CD14-positive monocyte (primary cell): ENCODE results near the gene ZNF672. TPM values are rescaled to one million over a fixed set of nuclear protein-coding genes. Genes with fewer than 3 reads are reported as not detected.
A peak's percentile ranks its signal among the peaks of the same experiment; 100 is the strongest.

Experiments used
- DNase-seq, 3 donors: peaks; one replicate each; pipeline ENCODE4 v3.0.0-alpha.2; 2011 to 2022
- H2AFZ ChIP-seq: 2 replicates; pipeline ENCODE4 v1.6.0; 2012; ENCODE audit warnings: mild to moderate bottlenecking, low read depth, low read length, inconsistent platforms; ENCODE audit not compliant: insufficient read depth, poor library complexity, severe bottlenecking
- H3K27ac ChIP-seq, 2 donors: 1 replicate in 1 of 2; 2 replicates in 1 of 2; pipeline ENCODE4 v1.5.1; 2012 to 2013; ENCODE audit warnings: low read length in 2 of 2, control low read depth in 1 of 2, inconsistent platforms in 1 of 2, low read depth in 1 of 2, mild to moderate bottlenecking in 1 of 2
- H3K27me3 ChIP-seq, 2 donors: one replicate each; pipeline versions ENCODE4 v1.6.0 to v1.6.1; 2011 to 2013; ENCODE audit warnings: low read length in 2 of 2; ENCODE audit not compliant: control insufficient read depth in 2 of 2, insufficient read depth in 2 of 2
- H3K36me3 ChIP-seq, 2 donors: replicated peaks in 1 of 2; 1 replicate in 1 of 2; 2 replicates in 1 of 2; pipeline versions ENCODE4 v1.5.1 to v1.6.1; 2012 to 2013; ENCODE audit warnings: low read length in 2 of 2, control low read depth in 1 of 2, inconsistent platforms in 1 of 2, mild to moderate bottlenecking in 1 of 2; ENCODE audit not compliant: insufficient read depth in 2 of 2, control insufficient read depth in 1 of 2
- H3K4me1 ChIP-seq, 2 donors: 1 replicate in 1 of 2; 2 replicates in 1 of 2; pipeline versions ENCODE4 v1.5.1 to v1.6.1; 2012 to 2013; ENCODE audit warnings: low read length in 2 of 2, control low read depth in 1 of 2, inconsistent platforms in 1 of 2, mild to moderate bottlenecking in 1 of 2, moderate library complexity in 1 of 2; ENCODE audit not compliant: insufficient read depth in 2 of 2, control insufficient read depth in 1 of 2
- H3K4me2 ChIP-seq: replicated peaks from 2 replicates; pipeline ENCODE3; 2012; ENCODE audit warnings: low read length, moderate library complexity, mild to moderate bottlenecking; ENCODE audit not compliant: poor library complexity, severe bottlenecking; ENCODE audit errors: extremely low read depth
- H3K4me3 ChIP-seq, 3 experiments: fragments of 200-600 bp in 1 of 3; sonication (generic) in 1 of 3; replicated peaks in 1 of 3; 1 replicate in 2 of 3; 2 replicates in 1 of 3; pipeline ENCODE4 v1.5.1; 2011 to 2013; ENCODE audit warnings: low read length in 3 of 3, mild to moderate bottlenecking in 3 of 3, control low read depth in 2 of 3, low read depth in 2 of 3, inconsistent platforms in 1 of 3, moderate library complexity in 1 of 3
- H3K79me2 ChIP-seq: 2 replicates; pipeline ENCODE4 v1.6.0; 2012; ENCODE audit warnings: mild to moderate bottlenecking, control low read depth, inconsistent platforms, low read length, moderate library complexity; ENCODE audit not compliant: insufficient read depth
- H3K9ac ChIP-seq: 2 replicates; pipeline ENCODE4 v1.6.0; 2017; ENCODE audit warnings: low read length, mild to moderate bottlenecking; ENCODE audit not compliant: insufficient read depth, poor library complexity, severe bottlenecking
- H3K9me3 ChIP-seq, 2 donors: replicated peaks in 1 of 2; 1 replicate in 1 of 2; 2 replicates in 1 of 2; pipeline versions ENCODE4 v1.5.1 to v1.6.1; 2012 to 2013; ENCODE audit warnings: low read length in 2 of 2, control low read depth in 1 of 2; ENCODE audit not compliant: control insufficient read depth in 1 of 2, insufficient read depth in 1 of 2
- H4K20me1 ChIP-seq: 2 replicates; pipeline ENCODE4 v1.6.0; 2012; ENCODE audit warnings: mild to moderate bottlenecking, low read length, control low read depth, moderate library complexity; ENCODE audit not compliant: insufficient read depth
- H3K27ac Mint-ChIP-seq, 7 donors: one replicate each; pipeline ENCODE4 v1.8.0; 2020; ENCODE audit warnings: mild to moderate bottlenecking in 7 of 7, mixed read lengths in 7 of 7, moderate library complexity in 6 of 7, inconsistent platforms in 2 of 7
- H3K27me3 Mint-ChIP-seq, 3 donors: one replicate each; pipeline ENCODE4 v1.8.0; 2021 to 2022; ENCODE audit warnings: low read depth in 3 of 3, mild to moderate bottlenecking in 3 of 3, mixed read lengths in 3 of 3, moderate library complexity in 3 of 3, inconsistent platforms in 1 of 3
- H3K36me3 Mint-ChIP-seq, 2 donors: one replicate each; pipeline ENCODE4 v1.8.0; 2020; ENCODE audit warnings: mixed read lengths in 2 of 2, inconsistent platforms in 1 of 2, mild to moderate bottlenecking in 1 of 2
- H3K4me1 Mint-ChIP-seq: one replicate; pipeline ENCODE4 v1.8.0; 2020; ENCODE audit warnings: mild to moderate bottlenecking, mixed read lengths
- H3K4me3 Mint-ChIP-seq, 2 donors: one replicate each; pipeline ENCODE4 v1.8.0; 2020; ENCODE audit warnings: mild to moderate bottlenecking in 2 of 2, mixed read lengths in 2 of 2, moderate library complexity in 1 of 2
- H3K9me3 Mint-ChIP-seq, 7 donors: one replicate each; pipeline ENCODE4 v1.8.0; 2020 to 2022; ENCODE audit warnings: mixed read lengths in 7 of 7, mild to moderate bottlenecking in 6 of 7, moderate library complexity in 6 of 7, inconsistent platforms in 2 of 7
- CTCF ChIP-seq: fragments of 200-600 bp; IDR thresholded peaks from one replicate; pipeline ENCODE4 v1.8.0; 2022; ENCODE audit warnings: antibody characterized with exemption, mild to moderate bottlenecking
- WGBS: methylation state at CpG from one replicate; pipeline ENCODE4 v1.1.5; 2013; ENCODE audit warnings: missing lambda C conversion rate; ENCODE audit not compliant: insufficient coverage; 5-methylcytosine and 5-hydroxymethylcytosine counted together
- intact Hi-C, 2 donors: fragments of 100-400 bp; cut with micrococcal nuclease; formaldehyde crosslinking; loops; one replicate each; pipeline versions ENCODE4 v1.15.0 to v1.15.1; 2023
- polyA plus RNA-seq, 3 donors: library from polyadenylated mRNA; depleted of rRNA in 1 of 3; unstranded in 2 of 3; stranded (reverse) in 1 of 3; fragments of 300-500 nt in 2 of 3; fragments of >200 nt in 1 of 3; fragmentation: Illumina TruSeq in 2 of 3; gene quantifications; 1 replicate in 2 of 3; 2 replicates in 1 of 3; pipeline ENCODE4 v1.2.3, GENCODE V29; 2012 to 2021

The ZNF672 gene
- polyA plus RNA-seq, 3 donors: 21.2 to 23.9 (median 23.4) TPM

DNA sequence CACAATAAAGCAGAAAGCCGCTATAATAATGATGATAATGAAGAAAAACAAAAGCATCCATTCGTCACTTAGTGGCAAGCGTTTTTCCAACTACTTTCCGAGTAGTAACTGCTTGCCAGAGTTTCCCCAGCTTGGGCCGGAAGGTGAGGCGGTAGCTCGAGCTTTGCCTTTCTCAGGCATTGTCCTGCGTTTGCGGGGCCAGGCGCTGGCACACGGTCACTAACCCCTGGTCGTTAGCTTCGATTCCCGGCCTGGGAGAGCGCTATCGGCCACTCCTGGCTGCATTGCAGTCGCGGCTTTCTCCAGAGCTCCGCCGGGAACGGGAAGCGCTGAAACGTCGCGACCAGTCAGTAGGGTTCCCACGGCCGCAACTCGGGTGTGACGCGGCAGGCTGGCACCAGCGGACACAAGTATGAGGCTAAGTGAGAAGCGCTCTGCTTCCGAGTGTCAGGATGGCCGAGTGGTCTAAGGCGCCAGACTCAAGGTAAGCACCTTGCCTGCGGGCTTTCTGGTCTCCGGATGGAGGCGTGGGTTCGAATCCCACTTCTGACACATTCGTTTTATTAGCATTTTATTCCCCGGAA lies 35.5 kb downstream of the ZNF672 start:
- intact Hi-C loops: no loop called here
- H3K79me2 ChIP-seq: no peaks in the 10 kb centered on the region
- H3K27me3 Mint-ChIP-seq: peaks cover 0 to 3% (median 0%) of the 10 kb centered on the region in 3 donors
- H3K9me3 ChIP-seq: no peaks in the 10 kb centered on the region
- peak overlapping the region; percentile 65 to 94 (median 71) for H3K4me3 ChIP-seq
- peak overlapping the region; percentile 92 for H3K27ac ChIP-seq
- H3K27me3 ChIP-seq: no peaks in the 10 kb centered on the region
- no peaks in the 10 kb centered on the region for H4K20me1 ChIP-seq
- no peaks in the 10 kb centered on the region for H3K9me3 Mint-ChIP-seq
- H3K4me2 ChIP-seq: peak overlapping the region; percentile 91
- H3K4me3 Mint-ChIP-seq: peak overlapping the region; percentile 91 to 95
- peak; percentile 93 to 95 (median 94) for DNase-seq
- peaks cover 18% of the 10 kb centered on the region for H3K4me1 Mint-ChIP-seq
- peak overlapping the region; percentile 92 to 98 (median 97) for H3K27ac Mint-ChIP-seq
- TF ChIP-seq CTCF: no peak
- peak overlapping the region; percentile 93 for H2AFZ ChIP-seq
- H3K36me3 ChIP-seq: no peaks in the 10 kb centered on the region
- H3K4me1 ChIP-seq: peaks cover 16 to 19% of the 10 kb centered on the region in 2 donors
- 0% methylated on average over 33 of the region's 41 CpGs for WGBS
- peak overlapping the region; percentile 79 for H3K9ac ChIP-seq
- H3K36me3 Mint-ChIP-seq: no peaks in the 10 kb centered on the region

DNA sequence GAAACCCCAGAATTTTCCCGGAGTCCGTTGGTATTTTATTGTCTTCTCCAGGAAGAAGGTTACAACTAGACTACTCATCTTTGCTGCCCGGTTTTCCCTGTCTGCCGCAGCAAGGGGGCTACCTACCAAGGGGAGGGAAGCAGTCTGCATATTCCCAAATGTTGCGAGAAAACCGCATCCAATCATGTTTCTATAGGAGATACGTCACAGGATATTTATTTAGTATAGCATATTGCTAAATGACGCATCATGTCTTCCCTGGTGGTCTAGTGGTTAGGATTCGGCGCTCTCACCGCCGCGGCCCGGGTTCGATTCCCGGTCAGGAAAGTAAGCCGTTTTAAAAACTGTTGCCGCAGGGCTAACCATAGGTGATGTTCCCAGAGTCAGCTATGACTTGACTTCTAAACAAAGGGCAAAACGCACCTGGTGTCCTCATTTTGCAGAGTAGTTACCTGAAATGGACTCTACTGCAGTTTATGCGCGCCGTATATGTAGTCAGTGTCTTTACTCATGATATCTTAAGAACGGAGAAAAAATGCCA lies 36.0 kb downstream of the ZNF672 start:
- Histone ChIP-seq H3K36me3 (no peaks in the 10 kb centered on the region), H3K9me3 (no peaks in the 10 kb centered on the region), H3K9ac (peak overlapping the region; percentile 79), H3K27ac (peak overlapping the region; percentile 92), H3K4me1 (peaks cover 16 to 19% of the 10 kb centered on the region in 2 donors), H4K20me1 (no peaks in the 10 kb centered on the region), H3K4me3 (peak overlapping the region; percentile 65 to 94 (median 71)), H3K79me2 (no peaks in the 10 kb centered on the region), H2AFZ (peak overlapping the region; percentile 93), H3K4me2 (peak overlapping the region; percentile 91), H3K27me3 (no peaks in the 10 kb centered on the region)
- H3K27me3 Mint-ChIP-seq: peaks cover 0 to 3% (median 0%) of the 10 kb centered on the region in 3 donors
- peak overlapping the region; percentile 91 to 95 for H3K4me3 Mint-ChIP-seq
- no peak for TF ChIP-seq CTCF
- WGBS: 22% methylated on average over 13 of the region's 23 CpGs
- DNase-seq: peak; percentile 78 to 92 (median 84)
- H3K9me3 Mint-ChIP-seq: no peaks in the 10 kb centered on the region
- intact Hi-C loops: loop anchor here in 1 of 2 donors (2.0 kb wide), 1 partner anchor 15 kb away; the partner anchor contains the start of gene ZNF692
- no peaks in the 10 kb centered on the region for H3K36me3 Mint-ChIP-seq
- peak overlapping the region; percentile 92 to 98 (median 97) for H3K27ac Mint-ChIP-seq
- peaks cover 18% of the 10 kb centered on the region for H3K4me1 Mint-ChIP-seq
